RWPE1 (cell line): ENCODE results near the gene NPHP3.
A peak's percentile ranks its signal among the peaks of the same experiment; 100 is the strongest.
"Not testable (repeated sequence)": the region's sequence is repeated elsewhere in the genome, so short reads cannot be mapped to it uniquely, and the experiment has no call there.

Experiments
- CTCF ChIA-PET: fragments of 350-600 bp; sonication (Branson Sonifier 250); formaldehyde crosslinking; extraction: SDS; loops from one replicate; lab custom pipeline; 2021; lab: Yijun Ruan, JAX
- POLR2A ChIA-PET: fragments of 400-600 bp; formaldehyde crosslinking; extraction: SDS; loops from one replicate; lab custom pipeline; 2020; ENCODE audit warnings: antibody characterized with exemption; ENCODE audit not compliant: low non-redundant PET; lab: Yijun Ruan, JAX
- DNase-seq: peaks from one replicate; pipeline ENCODE4 v3.0.0; 2012; ENCODE audit warnings: low spot score
- H3K27ac ChIP-seq: fragments of 450-650 bp; 2 replicates; pipeline ENCODE4 v1.5.1; 2017
- TF ChIP-seq, protein P1 (sequence below): fragments of 450-650 bp; conservative IDR thresholded peaks from 2 replicates; pipeline ENCODE4 v1.5.1; 2017; ENCODE audit warnings: low read depth, mild to moderate bottlenecking

The NPHP3 gene

DNA sequence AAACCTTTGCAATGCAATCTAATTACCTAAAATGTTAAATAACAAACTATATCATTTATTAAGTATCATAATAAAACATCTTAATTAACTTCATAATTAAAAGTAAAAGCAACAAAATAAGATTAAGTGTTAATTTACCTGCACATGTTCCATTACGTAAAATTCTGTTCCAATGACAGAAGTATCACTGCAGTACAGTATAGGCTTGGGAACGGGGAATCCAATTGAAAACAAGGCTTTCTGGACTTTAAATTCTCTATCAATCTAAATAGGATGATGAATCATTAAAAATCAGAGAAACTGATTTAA, 79.7 kb downstream of the NPHP3 start:
- TF ChIP-seq, protein P1, sequence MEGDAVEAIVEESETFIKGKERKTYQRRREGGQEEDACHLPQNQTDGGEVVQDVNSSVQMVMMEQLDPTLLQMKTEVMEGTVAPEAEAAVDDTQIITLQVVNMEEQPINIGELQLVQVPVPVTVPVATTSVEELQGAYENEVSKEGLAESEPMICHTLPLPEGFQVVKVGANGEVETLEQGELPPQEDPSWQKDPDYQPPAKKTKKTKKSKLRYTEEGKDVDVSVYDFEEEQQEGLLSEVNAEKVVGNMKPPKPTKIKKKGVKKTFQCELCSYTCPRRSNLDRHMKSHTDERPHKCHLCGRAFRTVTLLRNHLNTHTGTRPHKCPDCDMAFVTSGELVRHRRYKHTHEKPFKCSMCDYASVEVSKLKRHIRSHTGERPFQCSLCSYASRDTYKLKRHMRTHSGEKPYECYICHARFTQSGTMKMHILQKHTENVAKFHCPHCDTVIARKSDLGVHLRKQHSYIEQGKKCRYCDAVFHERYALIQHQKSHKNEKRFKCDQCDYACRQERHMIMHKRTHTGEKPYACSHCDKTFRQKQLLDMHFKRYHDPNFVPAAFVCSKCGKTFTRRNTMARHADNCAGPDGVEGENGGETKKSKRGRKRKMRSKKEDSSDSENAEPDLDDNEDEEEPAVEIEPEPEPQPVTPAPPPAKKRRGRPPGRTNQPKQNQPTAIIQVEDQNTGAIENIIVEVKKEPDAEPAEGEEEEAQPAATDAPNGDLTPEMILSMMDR: peak; percentile 48
- CTCF ChIA-PET: interaction anchor here (0.8 to 2.2 kb wide), 6 partner anchors 12 to 176 kb away, joined by 3 to 28 read pairs (median 3); no protein-coding TSS in a partner anchor
- no peak overlapping the region for H3K27ac ChIP-seq
- DNase-seq: no peak
- POLR2A ChIA-PET: no interaction called here

DNA sequence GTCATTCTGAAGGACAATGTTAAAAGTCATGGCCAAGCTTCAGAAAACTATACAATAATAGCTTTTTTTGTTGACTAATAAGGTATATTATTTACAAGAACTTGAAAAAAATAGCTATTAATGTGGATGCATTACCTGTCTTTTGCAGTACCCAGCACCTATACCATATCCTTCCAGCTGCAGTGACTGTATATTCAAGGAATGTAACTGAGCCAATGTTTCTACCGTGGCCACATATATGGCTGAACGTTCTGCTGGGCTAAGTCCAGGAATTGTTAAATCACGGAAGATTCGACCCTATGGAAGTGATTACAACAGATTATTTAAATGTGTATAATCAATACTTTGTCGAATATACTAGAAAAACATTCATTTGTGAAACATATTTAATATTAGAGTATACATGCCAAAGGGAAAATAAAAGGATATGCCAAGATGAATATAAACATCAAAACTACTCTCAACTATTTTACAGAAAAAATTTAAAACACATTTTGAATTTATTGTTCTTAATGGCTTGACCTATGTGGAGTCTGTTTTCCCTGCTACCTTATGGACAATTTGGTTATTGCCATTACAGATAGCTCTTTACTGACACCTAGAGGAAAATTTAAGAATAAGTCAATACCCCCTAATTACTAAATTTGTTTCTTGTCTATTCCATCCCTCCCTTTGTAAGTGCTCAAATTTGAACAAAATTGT, 80.2 kb downstream of the NPHP3 start:
- POLR2A ChIA-PET: no interaction called here
- TF ChIP-seq, protein P1: peak; percentile 82
- DNase-seq: peak; percentile 69
- no peak overlapping the region for H3K27ac ChIP-seq
- CTCF ChIA-PET: interaction anchor here (0.6 to 2.2 kb wide), 11 partner anchors 11 to 150 kb away, joined by 3 to 28 read pairs (median 3); no protein-coding TSS in a partner anchor

DNA sequence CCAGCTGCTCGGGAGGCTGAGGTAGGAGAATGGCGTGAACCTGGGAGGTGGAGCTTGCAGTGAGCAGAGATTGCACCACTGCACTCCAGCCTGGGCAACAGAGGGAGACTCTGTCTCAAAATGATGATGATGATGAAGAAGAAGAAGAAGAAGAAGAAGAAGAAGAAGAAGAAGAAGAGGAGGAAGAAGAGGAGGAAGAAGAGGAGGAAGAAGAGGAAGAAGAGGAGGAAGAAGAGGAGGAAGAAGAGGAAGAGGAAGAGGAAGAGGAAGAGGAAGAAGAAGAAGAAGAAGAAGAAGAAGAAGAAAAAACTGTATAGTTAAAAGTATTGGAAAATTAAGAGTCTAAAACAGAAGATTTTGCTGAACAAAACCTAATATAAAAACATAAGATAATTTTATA, 80.8 kb downstream of the NPHP3 start:
- CTCF ChIA-PET: interaction anchor here (0.6 to 2.2 kb wide), 5 partner anchors 12 to 107 kb away, joined by 3 to 28 read pairs (median 4); no protein-coding TSS in a partner anchor
- POLR2A ChIA-PET: not testable (repeated sequence)

DNA sequence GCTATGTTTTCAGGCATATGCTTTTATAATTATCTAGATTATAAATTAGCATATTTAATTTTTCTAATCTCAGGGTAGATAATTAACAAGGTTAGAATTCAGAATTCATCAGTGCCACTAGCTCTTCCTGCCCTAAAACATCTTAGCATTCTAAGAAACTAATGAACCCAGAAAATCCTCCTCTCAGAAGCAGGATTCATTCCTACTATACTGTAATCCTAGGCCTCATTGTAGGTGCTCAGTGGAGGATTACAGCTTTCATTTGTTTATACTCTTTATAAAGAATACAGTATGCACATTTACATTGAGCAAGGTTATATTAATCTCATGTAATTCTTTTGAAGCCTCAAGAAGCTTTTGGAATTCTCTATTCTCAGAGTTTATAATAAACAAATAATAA, 83.5 kb downstream of the NPHP3 start:
- no peak overlapping the region for H3K27ac ChIP-seq
- ChIA-PET CTCF (interaction anchor here (1.0 to 1.3 kb wide), 2 partner anchors 102 to 103 kb away, joined by 4 to 5 read pairs; no protein-coding TSS in a partner anchor), POLR2A (no interaction called here)
- no peak for DNase-seq
- TF ChIP-seq, protein P1: no peak

More for the DNA sequence above, 80.8 kb downstream of the NPHP3 start:
- DNase-seq, H3K27ac ChIP-seq: not testable (repeated sequence)

DNA sequence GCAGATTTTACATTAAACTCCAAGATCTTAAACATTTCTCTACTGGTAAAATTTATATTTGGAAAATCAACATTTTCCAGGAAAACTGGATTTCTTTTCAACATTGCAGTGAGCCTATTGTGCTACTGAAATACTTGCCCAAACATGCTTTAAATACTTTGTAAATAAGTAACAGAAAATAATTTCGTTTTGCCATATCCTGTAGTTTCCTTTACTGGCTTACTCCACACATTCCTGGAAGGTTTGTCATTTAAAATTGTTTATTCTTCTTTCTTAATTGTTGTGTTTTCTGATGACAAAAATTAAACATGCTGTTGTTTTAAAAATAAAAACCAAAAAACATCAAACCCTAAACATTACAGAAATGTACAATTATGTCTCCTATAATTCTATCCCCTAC, 84.6 kb downstream of the NPHP3 start:
- H3K27ac ChIP-seq: no peak overlapping the region
- POLR2A ChIA-PET: no interaction called here
- CTCF ChIA-PET: no interaction called here

DNA sequence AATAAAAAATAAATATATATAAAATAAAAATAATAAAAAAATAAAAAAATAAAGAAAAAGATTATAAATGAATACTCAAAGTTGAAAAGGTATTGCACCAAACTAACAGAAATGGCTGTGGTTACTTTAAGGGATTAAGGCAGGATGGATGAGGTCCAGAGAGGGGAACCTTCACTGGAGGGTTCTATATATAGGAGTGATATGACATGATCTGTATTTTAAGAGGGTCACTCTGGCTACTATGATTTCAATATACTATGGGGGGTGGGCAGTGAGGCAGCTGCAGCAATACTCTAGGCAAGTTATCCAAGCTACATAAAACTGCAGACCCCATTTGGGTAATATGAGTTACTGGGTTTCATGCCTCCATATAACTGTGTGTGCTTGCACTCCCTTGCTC, 87.2 kb downstream of the NPHP3 start:
- no peak overlapping the region for H3K27ac ChIP-seq
- TF ChIP-seq, protein P1: no peak
- POLR2A ChIA-PET: no interaction called here
- no peak for DNase-seq
- CTCF ChIA-PET: interaction anchor here (0.6 kb wide), 1 partner anchor 217 kb away, joined by 4 read pairs; no protein-coding TSS in a partner anchor

More for the DNA sequence above, 84.6 kb downstream of the NPHP3 start:
- TF ChIP-seq, protein P1: no peak
- DNase-seq: peak; percentile 68
